HCT116 (cell line): ENCODE data around the gene WDR48.

Experiments used
- CTCF ChIP-seq, 3 experiments: fragments of 200-600 bp in 1 of 3; sonication (generic) in 1 of 3; IDR thresholded peaks in 2 of 3; conservative IDR thresholded peaks in 1 of 3; 2 replicates each; pipeline ENCODE4 v1.5.1; 2012 to 2017; ENCODE audit warnings: low read depth in 2 of 3, low read length in 2 of 3, antibody characterized with exemption in 1 of 3, borderline replicate concordance in 1 of 3, control low read depth in 1 of 3, mild to moderate bottlenecking in 1 of 3, mixed read lengths in 1 of 3, mixed run types in 1 of 3, moderate library complexity in 1 of 3; ENCODE audit not compliant: insufficient read depth in 1 of 3
- ZNF274 ChIP-seq: fragments of 200-500 bp; sonication (Bioruptor generic); IDR thresholded peaks from 2 replicates; pipeline ENCODE4 v1.6.1; 2014; ENCODE audit warnings: mild to moderate bottlenecking, low read depth, low read length, inconsistent platforms
- TF ChIP-seq, protein P1 (sequence below): IDR thresholded peaks from 2 replicates; pipeline ENCODE4 v1.6.1; 2012

DNA sequence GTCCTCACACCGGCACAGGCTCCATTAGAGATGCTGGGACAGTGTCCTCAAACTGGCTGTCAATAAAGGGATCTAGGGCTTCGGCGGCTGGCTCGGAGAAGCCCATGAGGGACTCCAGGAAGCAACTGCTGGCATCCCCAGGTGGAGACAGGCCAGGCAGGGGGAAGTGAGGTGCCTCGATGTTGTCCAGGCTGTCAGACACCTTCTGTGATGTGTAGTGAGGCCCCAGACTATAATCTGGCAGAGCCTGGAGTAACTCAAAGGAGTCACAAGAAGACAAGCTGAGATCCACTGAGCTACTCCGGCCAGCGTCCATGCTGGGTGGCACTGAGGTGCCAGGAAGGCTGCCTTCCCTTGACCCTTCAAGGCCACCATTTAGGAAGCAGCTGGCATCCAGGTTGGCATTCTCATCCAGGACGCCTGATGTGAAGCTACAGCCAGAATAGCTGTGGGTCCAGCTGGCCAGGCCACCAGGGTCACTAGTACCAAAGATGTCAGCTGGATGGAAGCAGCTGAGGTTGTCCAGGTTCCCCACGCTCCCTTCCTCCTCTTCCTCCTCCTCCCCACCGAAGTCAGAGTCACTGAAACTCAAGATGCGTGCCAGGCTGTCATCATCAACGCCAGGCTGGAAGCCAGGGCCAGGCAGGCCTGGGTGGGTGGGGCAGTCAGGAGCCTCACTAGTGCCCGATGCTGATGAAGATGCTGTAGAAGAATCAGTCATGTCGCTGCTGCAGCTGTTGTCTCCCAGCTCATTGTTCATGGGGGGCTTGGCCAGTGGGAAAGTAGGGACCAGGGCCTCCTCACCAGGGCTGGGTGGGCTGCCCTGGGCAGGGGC, 91.5 kb downstream of the WDR48 start:
- TF ChIP-seq, protein P1, sequence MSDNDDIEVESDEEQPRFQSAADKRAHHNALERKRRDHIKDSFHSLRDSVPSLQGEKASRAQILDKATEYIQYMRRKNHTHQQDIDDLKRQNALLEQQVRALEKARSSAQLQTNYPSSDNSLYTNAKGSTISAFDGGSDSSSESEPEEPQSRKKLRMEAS, result no peak
- TF ChIP-seq ZNF274 (no peak), CTCF (IDR thresholded peaks at IDR 0.05 in 2 of 3, conservative IDR thresholded peaks at IDR 0.05 in 1 of 3; ENCODE audit: borderline replicate concordance in 1 of 3, insufficient read depth in 1 of 3, low read depth in 2 of 3, low read length in 2 of 3) (no peak)
